Parietal lobe (tissue), 2 donors: ENCODE measurements around the gene TRIM64C. TPM values are rescaled to one million over a fixed set of nuclear protein-coding genes. Genes with fewer than 3 reads are reported as not detected.

ENCODE experiments used
- small RNA-seq: library from RNA; depleted of rRNA; stranded (forward); fragments of <200 nt; gene quantifications from one replicate; pipeline ENCODE3, GENCODE V24; 2014; ENCODE audit warnings: low replicate concordance
- total RNA-seq: library from RNA; depleted of rRNA; stranded (reverse); fragments of >200 nt; gene quantifications from one replicate; pipeline ENCODE4 v1.2.3, GENCODE V29; 2014

Gene TRIM64C
- total RNA-seq, result not detected

DNA sequence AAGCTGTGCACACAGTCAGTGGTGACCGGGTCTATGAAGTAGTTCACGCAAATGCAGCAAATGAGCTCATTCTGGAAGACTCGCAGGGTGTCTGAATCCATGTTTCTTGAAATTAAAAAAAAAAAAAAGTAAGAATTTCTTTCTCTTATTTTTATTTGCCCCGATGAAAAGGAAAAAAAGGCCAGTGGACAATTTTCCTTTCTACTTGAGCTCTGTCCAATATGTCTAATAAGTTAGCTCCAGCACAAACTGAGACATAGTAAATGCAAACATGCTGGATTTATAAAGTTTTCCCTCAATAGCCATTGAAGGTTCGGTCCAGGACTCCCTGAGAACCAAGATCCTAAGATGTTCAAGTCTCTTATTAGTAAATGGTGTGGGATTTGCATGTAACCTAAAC lies at the start of gene TRIM64C:
TSS of gene TRIM64C (minus strand) at position 101 of the 400 bp plus-strand sequence. CDS start at position 101, 0 bp downstream.

DNA sequence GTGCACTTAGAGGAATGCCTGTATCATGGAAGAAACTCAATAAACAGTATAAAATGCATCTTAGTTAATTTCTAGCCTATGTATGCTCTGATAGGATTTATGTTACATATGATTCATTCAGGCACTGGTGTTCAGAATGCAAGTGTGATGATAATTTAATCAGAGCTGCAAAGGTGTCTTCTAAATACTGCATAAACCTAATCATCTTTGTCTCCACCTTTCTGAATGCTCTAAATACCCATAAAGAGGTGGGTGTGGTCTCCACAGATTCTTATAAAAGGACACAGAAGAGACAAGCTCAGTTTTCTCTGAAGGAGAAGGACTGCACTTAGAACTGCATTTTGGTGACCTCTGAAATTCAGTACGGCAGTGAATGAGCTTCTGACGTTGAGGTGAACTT lies 30.4 kb downstream of the TRIM64C start, which contains the start of gene TRIM49B:
TSS of gene TRIM49B (plus strand) at position 301 of the 400 bp plus-strand sequence. CDS start 2,777 bp downstream, outside the sequence.

Small RNA genes lying within 50 kb of the gene (small RNA-seq; reads per million reads assigned to genes)
- gene AC084851.1, result not detected

Other genes with a start within 250 kb of the TRIM64C start
- gene TRIM51G, start 75.2 kb downstream of the TRIM64C start, total RNA-seq, result not detected
- not detected for gene TRIM49B, start 30.3 kb downstream of the TRIM64C start, total RNA-seq
- gene FOLH1, start 149.5 kb upstream of the TRIM64C start, total RNA-seq, result 7.8 TPM